Measurements from ENCODE around the gene FGR. TPM values are rescaled to one million over a fixed set of nuclear protein-coding genes. Genes with fewer than 3 reads are reported as not detected.

Gene FGR
- total and polyA plus RNA-seq, 2 experiments from 2014 or later = 0.53 to 0.56 TPM

DNA sequence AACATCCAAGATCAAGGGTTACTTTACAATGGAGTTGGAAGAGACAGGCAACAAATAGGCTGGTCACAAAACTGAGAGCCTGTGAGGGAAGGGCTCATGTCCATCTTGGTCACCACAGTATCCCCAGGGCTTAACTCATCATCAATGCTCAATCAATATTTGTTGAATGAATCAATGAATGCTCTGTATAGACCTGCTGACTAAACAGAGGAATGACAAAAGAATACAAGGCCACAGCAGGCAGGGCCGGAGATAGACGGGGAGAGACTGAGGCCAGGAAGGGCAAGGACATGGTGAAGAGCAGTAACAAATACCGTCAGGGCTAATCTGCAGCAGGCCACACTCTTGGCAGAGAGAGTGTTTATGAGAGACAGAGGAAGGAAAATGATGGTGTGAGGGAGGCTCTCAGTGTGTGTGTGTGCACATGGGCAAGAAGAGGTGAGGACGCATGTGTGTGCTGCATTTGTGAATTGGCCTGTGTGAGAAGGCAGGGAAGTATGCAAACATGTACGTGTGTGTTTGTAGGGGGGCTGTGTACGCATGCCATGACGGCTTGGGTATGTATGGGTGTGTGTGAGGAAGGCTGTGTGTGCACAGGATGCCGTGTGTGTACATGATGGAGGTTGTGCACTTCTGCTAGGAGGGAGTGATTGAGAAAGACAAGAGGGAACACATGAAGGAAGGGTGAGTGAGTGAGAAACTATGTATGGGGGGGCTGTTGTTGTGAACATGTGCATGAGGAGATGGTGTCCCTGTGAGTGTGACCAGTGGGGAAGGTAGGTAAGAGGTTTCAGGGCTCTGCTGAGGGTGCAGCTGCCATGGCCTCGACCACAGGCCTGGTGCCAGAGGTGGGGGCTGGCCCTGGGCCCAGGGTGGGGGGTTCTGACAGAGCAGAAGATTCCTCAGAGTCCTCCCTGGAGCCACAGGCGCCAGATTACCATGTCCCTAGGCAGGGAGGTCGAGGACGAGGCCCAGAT, 46.4 kb downstream of the FGR start (continued):
- TF ChIP-seq, protein P1, sequence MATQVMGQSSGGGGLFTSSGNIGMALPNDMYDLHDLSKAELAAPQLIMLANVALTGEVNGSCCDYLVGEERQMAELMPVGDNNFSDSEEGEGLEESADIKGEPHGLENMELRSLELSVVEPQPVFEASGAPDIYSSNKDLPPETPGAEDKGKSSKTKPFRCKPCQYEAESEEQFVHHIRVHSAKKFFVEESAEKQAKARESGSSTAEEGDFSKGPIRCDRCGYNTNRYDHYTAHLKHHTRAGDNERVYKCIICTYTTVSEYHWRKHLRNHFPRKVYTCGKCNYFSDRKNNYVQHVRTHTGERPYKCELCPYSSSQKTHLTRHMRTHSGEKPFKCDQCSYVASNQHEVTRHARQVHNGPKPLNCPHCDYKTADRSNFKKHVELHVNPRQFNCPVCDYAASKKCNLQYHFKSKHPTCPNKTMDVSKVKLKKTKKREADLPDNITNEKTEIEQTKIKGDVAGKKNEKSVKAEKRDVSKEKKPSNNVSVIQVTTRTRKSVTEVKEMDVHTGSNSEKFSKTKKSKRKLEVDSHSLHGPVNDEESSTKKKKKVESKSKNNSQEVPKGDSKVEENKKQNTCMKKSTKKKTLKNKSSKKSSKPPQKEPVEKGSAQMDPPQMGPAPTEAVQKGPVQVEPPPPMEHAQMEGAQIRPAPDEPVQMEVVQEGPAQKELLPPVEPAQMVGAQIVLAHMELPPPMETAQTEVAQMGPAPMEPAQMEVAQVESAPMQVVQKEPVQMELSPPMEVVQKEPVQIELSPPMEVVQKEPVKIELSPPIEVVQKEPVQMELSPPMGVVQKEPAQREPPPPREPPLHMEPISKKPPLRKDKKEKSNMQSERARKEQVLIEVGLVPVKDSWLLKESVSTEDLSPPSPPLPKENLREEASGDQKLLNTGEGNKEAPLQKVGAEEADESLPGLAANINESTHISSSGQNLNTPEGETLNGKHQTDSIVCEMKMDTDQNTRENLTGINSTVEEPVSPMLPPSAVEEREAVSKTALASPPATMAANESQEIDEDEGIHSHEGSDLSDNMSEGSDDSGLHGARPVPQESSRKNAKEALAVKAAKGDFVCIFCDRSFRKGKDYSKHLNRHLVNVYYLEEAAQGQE (IDR thresholded peaks at IDR 0.05; ENCODE audit: unreplicated experiment) = no peak
- TF ChIP-seq STAT1 (IDR thresholded peaks at IDR 0.05; ENCODE audit: unreplicated experiment) (no peak), ZNF114 (CRISPR knock-in tag; IDR thresholded peaks at IDR 0.05) (no peak), EZH2phosphoT487 (IDR thresholded peaks at IDR 0.05; ENCODE audit: unreplicated experiment) (no peak), POLR2AphosphoS5 (IDR thresholded peaks at IDR 0.05; ENCODE audit: low read depth) (no peak), JUNB (IDR thresholded peaks at IDR 0.05; ENCODE audit: unreplicated experiment) (no peak)
- TF ChIP-seq, protein P2, sequence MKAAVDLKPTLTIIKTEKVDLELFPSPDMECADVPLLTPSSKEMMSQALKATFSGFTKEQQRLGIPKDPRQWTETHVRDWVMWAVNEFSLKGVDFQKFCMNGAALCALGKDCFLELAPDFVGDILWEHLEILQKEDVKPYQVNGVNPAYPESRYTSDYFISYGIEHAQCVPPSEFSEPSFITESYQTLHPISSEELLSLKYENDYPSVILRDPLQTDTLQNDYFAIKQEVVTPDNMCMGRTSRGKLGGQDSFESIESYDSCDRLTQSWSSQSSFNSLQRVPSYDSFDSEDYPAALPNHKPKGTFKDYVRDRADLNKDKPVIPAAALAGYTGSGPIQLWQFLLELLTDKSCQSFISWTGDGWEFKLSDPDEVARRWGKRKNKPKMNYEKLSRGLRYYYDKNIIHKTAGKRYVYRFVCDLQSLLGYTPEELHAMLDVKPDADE (IDR thresholded peaks at IDR 0.05) = no peak
- TF ChIP-seq, protein P3, sequence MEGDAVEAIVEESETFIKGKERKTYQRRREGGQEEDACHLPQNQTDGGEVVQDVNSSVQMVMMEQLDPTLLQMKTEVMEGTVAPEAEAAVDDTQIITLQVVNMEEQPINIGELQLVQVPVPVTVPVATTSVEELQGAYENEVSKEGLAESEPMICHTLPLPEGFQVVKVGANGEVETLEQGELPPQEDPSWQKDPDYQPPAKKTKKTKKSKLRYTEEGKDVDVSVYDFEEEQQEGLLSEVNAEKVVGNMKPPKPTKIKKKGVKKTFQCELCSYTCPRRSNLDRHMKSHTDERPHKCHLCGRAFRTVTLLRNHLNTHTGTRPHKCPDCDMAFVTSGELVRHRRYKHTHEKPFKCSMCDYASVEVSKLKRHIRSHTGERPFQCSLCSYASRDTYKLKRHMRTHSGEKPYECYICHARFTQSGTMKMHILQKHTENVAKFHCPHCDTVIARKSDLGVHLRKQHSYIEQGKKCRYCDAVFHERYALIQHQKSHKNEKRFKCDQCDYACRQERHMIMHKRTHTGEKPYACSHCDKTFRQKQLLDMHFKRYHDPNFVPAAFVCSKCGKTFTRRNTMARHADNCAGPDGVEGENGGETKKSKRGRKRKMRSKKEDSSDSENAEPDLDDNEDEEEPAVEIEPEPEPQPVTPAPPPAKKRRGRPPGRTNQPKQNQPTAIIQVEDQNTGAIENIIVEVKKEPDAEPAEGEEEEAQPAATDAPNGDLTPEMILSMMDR (conservative IDR thresholded peaks at IDR 0.05; ENCODE audit: low read depth in 2 of 2) = no peak

DNA sequence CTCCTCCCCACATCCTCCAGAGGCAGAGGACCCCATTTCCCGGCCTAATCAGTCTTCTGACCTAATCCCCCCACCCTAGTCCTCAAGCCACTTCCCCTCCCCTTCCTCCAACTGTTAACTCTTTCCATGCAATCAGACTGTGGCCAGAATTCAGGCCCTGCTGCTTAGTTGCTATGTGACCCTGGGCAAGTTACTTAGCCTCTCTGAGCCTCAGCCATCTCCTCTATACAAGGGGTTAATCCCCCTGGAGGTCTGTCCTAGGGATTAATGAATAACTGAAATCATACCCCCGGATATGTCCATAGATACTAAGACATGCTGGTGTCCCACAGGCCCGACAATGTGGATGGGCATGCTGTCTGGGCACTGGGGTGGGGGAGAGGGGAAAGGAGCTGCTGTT, 49.3 kb downstream of the FGR start:
- Histone ChIP-seq H3K4me2 (no peak overlapping the region), H3K9me2 (ENCODE audit: insufficient read depth) (no peaks in the 10 kb centered on the region), H3K27ac (ENCODE audit: low read depth) (no peak overlapping the region), H2AFZ (no peak overlapping the region), H3K36me3 (ENCODE audit: insufficient read depth) (no peaks in the 10 kb centered on the region), H3F3A (replicated peaks; ENCODE audit: low read depth) (no peaks in the 10 kb centered on the region), H3K4me3 (no peak overlapping the region), H4K20me1 (replicated peaks; ENCODE audit: insufficient read depth) (peaks cover 6% of the 10 kb centered on the region; the same call in 1 of the 2 replicates), H3K27me3 (ENCODE audit: insufficient read depth) (no peaks in the 10 kb centered on the region), H3K79me2 (replicated peaks; ENCODE audit: insufficient read depth) (peaks cover 6% of the 10 kb centered on the region), H3K4me1 (ENCODE audit: insufficient read depth) (peaks cover 5% of the 10 kb centered on the region; the same call in 1 of the 2 replicates)
- ATAC-seq (no peak), DNase-seq (ENCODE audit: low spot score) (no peak)
- Mint-ChIP-seq H3K27me3 (ENCODE audit: insufficient read depth, low read depth, poor library complexity) (peaks cover 2% of the 10 kb centered on the region), H3K27ac (no peak overlapping the region), H3K9me3 (no peaks in the 10 kb centered on the region), H3K4me1 (peaks cover 9% of the 10 kb centered on the region), H3K36me3 (ENCODE audit: low read depth) (no peaks in the 10 kb centered on the region; the same call in 2 of the 3 replicates), H3K4me3 (no peak overlapping the region)
- TF ChIP-seq NANOG (IDR thresholded peaks at IDR 0.05; ENCODE audit: borderline replicate concordance) = no peak
- no peak for TF ChIP-seq EZH2phosphoT487 (IDR thresholded peaks at IDR 0.05; ENCODE audit: unreplicated experiment)
- TF ChIP-seq, protein P1 (IDR thresholded peaks at IDR 0.05; ENCODE audit: unreplicated experiment) = no peak

Data from GM23338 (cell line).